ENCODE data around the gene P4HB. TPM values are rescaled to one million over a fixed set of nuclear protein-coding genes. Genes with fewer than 3 reads are reported as not detected.
A peak's percentile ranks its signal among the peaks of the same experiment; 100 is the strongest.

The P4HB gene
- total and polyA plus RNA-seq, 2 experiments from 2014 or later = 206 to 620 TPM

DNA sequence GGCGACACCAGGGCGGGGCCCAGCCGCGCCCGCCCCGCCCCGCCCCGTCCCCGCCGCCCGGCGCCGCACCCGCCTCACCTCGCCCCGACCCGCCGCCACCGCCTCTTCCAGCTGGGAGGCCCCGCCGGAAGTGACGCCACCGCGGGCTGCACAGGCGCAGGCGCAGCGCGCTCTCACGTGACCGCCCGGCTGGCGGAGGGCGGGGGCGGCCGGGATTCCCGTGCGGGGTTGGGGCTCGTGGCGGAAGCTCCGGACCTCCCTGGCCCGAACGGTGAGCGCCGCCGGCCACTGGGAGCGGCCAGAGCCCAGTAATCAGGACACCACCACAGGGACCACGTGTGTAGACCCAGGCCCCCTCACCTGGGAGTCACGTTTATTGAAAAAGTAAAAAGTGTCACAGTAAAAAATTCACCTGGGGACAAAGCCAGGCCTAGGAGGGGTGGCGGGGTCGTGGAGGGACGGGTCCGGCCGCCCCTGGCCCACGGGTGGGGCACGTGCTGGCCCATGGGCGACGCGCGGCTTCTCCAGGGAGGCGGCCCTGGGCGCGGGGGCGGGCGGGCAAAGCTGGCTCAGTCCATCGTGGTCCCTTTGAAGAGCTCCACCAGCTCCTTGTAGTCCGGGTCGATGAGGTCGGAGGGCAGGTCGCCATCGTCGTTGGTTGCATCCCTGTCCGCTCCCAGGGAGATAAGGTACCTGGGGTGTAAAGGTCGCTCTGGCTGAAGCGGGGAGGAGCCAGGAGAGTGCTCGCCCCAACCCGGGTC, 27.0 kb downstream of the P4HB start, which contains the start of gene MCRIP1:
MCRIP1 (minus strand) TSS at position 132 of the 761 bp plus-strand sequence. CDS start 8,785 bp downstream, outside the sequence.
- Mint-ChIP-seq H3K27me3 (ENCODE audit: insufficient read depth, low read depth, poor library complexity) (peaks cover 9% of the 10 kb centered on the region), H3K9me3 (no peaks in the 10 kb centered on the region), H3K4me1 (peaks cover 18% of the 10 kb centered on the region), H3K27ac (peak within 1 kb of the TSS; percentile 94), H3K4me3 (peak within 1 kb of the TSS; percentile 93), H3K36me3 (ENCODE audit: low read depth) (peaks cover 3% of the 10 kb centered on the region; the same call in 2 of the 3 replicates)
- ATAC-seq (peak; percentile 79), DNase-seq (ENCODE audit: low spot score) (peak; percentile 98)
- peaks cover 9% of the 10 kb centered on the region for H3K79me2 ChIP-seq (replicated peaks; ENCODE audit: insufficient read depth)
- peak within 1 kb of the TSS; percentile 96 for H3K4me2 ChIP-seq
- H3K27me3 ChIP-seq (ENCODE audit: insufficient read depth) = no peaks in the 10 kb centered on the region
- H3K27ac ChIP-seq (ENCODE audit: low read depth) = peak within 1 kb of the TSS; percentile 87
- peak within 1 kb of the TSS; percentile 93 for H3K4me3 ChIP-seq
- H3K4me1 ChIP-seq (ENCODE audit: insufficient read depth) = peaks cover 11% of the 10 kb centered on the region
- peaks cover 21% of the 10 kb centered on the region; the same call in 1 of the 2 replicates for H3F3A ChIP-seq (replicated peaks; ENCODE audit: low read depth)
- TF ChIP-seq, protein P1, sequence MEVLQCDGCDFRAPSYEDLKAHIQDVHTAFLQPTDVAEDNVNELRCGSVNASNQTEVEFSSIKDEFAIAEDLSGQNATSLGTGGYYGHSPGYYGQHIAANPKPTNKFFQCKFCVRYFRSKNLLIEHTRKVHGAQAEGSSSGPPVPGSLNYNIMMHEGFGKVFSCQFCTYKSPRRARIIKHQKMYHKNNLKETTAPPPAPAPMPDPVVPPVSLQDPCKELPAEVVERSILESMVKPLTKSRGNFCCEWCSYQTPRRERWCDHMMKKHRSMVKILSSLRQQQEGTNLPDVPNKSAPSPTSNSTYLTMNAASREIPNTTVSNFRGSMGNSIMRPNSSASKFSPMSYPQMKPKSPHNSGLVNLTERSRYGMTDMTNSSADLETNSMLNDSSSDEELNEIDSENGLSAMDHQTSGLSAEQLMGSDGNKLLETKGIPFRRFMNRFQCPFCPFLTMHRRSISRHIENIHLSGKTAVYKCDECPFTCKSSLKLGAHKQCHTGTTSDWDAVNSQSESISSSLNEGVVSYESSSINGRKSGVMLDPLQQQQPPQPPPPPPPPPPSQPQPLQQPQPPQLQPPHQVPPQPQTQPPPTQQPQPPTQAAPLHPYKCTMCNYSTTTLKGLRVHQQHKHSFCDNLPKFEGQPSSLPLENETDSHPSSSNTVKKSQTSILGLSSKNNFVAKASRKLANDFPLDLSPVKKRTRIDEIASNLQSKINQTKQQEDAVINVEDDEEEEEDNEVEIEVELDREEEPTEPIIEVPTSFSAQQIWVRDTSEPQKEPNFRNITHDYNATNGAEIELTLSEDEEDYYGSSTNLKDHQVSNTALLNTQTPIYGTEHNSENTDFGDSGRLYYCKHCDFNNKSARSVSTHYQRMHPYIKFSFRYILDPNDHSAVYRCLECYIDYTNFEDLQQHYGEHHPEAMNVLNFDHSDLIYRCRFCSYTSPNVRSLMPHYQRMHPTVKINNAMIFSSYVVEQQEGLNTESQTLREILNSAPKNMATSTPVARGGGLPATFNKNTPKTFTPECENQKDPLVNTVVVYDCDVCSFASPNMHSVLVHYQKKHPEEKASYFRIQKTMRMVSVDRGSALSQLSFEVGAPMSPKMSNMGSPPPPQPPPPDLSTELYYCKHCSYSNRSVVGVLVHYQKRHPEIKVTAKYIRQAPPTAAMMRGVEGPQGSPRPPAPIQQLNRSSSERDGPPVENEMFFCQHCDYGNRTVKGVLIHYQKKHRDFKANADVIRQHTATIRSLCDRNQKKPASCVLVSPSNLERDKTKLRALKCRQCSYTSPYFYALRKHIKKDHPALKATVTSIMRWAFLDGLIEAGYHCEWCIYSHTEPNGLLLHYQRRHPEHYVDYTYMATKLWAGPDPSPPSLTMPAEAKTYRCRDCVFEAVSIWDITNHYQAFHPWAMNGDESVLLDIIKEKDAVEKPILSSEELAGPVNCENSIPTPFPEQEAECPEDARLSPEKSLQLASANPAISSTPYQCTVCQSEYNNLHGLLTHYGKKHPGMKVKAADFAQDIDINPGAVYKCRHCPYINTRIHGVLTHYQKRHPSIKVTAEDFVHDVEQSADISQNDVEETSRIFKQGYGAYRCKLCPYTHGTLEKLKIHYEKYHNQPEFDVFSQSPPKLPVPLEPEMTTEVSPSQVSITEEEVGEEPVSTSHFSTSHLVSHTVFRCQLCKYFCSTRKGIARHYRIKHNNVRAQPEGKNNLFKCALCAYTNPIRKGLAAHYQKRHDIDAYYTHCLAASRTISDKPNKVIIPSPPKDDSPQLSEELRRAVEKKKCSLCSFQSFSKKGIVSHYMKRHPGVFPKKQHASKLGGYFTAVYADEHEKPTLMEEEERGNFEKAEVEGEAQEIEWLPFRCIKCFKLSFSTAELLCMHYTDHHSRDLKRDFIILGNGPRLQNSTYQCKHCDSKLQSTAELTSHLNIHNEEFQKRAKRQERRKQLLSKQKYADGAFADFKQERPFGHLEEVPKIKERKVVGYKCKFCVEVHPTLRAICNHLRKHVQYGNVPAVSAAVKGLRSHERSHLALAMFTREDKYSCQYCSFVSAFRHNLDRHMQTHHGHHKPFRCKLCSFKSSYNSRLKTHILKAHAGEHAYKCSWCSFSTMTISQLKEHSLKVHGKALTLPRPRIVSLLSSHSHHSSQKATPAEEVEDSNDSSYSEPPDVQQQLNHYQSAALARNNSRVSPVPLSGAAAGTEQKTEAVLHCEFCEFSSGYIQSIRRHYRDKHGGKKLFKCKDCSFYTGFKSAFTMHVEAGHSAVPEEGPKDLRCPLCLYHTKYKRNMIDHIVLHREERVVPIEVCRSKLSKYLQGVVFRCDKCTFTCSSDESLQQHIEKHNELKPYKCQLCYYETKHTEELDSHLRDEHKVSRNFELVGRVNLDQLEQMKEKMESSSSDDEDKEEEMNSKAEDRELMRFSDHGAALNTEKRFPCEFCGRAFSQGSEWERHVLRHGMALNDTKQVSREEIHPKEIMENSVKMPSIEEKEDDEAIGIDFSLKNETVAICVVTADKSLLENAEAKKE (CRISPR knock-in tag; IDR thresholded peaks at IDR 0.05) = no peak
- TF ChIP-seq JUNB (IDR thresholded peaks at IDR 0.05; ENCODE audit: unreplicated experiment) (no peak), STAT1 (IDR thresholded peaks at IDR 0.05; ENCODE audit: unreplicated experiment) (no peak), ZNF114 (CRISPR knock-in tag; IDR thresholded peaks at IDR 0.05) (no peak), EZH2phosphoT487 (IDR thresholded peaks at IDR 0.05; ENCODE audit: unreplicated experiment) (no peak), NANOG (IDR thresholded peaks at IDR 0.05; ENCODE audit: borderline replicate concordance) (no peak), CTCF (conservative IDR thresholded peaks at IDR 0.05; ENCODE audit: low read depth in 2 of 2) (no peak), POLR2AphosphoS5 (IDR thresholded peaks at IDR 0.05; ENCODE audit: low read depth) (peak; percentile 87), EZH2 (IDR thresholded peaks at IDR 0.05; ENCODE audit: low read depth, unreplicated experiment) (no peak), ETS1 (IDR thresholded peaks at IDR 0.05) (0 out of 2 replicates have a peak, but pooled peaks have one; percentile 37), ZNF331 (CRISPR knock-in tag; IDR thresholded peaks at IDR 0.05; ENCODE audit: low read depth) (no peak), CREB1 (CRISPR knock-in tag; IDR thresholded peaks at IDR 0.05; ENCODE audit: low read depth) (peak; percentile 91)
- TF ChIP-seq, protein P2, sequence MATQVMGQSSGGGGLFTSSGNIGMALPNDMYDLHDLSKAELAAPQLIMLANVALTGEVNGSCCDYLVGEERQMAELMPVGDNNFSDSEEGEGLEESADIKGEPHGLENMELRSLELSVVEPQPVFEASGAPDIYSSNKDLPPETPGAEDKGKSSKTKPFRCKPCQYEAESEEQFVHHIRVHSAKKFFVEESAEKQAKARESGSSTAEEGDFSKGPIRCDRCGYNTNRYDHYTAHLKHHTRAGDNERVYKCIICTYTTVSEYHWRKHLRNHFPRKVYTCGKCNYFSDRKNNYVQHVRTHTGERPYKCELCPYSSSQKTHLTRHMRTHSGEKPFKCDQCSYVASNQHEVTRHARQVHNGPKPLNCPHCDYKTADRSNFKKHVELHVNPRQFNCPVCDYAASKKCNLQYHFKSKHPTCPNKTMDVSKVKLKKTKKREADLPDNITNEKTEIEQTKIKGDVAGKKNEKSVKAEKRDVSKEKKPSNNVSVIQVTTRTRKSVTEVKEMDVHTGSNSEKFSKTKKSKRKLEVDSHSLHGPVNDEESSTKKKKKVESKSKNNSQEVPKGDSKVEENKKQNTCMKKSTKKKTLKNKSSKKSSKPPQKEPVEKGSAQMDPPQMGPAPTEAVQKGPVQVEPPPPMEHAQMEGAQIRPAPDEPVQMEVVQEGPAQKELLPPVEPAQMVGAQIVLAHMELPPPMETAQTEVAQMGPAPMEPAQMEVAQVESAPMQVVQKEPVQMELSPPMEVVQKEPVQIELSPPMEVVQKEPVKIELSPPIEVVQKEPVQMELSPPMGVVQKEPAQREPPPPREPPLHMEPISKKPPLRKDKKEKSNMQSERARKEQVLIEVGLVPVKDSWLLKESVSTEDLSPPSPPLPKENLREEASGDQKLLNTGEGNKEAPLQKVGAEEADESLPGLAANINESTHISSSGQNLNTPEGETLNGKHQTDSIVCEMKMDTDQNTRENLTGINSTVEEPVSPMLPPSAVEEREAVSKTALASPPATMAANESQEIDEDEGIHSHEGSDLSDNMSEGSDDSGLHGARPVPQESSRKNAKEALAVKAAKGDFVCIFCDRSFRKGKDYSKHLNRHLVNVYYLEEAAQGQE (IDR thresholded peaks at IDR 0.05; ENCODE audit: unreplicated experiment) = no peak
- H4K20me1 ChIP-seq (replicated peaks; ENCODE audit: insufficient read depth) = no peaks in the 10 kb centered on the region; the same call in 1 of the 2 replicates
- H3K9me2 ChIP-seq (ENCODE audit: insufficient read depth) = no peaks in the 10 kb centered on the region
- H2AFZ ChIP-seq = peak within 1 kb of the TSS; percentile 78; the same call in 1 of the 2 replicates
- H3K36me3 ChIP-seq (ENCODE audit: insufficient read depth) = no peaks in the 10 kb centered on the region

Data from GM23338 (cell line).